Measurements from ENCODE around the gene KRTAP2-1. TPM values are rescaled to one million over a fixed set of nuclear protein-coding genes. Genes with fewer than 3 reads are reported as not detected.
"Not testable (repeated sequence)": the region's sequence is repeated elsewhere in the genome, so short reads cannot be mapped to it uniquely, and the experiment has no call there.

The KRTAP2-1 gene
- total and polyA plus RNA-seq, 2 experiments from 2014 or later: not detected

DNA sequence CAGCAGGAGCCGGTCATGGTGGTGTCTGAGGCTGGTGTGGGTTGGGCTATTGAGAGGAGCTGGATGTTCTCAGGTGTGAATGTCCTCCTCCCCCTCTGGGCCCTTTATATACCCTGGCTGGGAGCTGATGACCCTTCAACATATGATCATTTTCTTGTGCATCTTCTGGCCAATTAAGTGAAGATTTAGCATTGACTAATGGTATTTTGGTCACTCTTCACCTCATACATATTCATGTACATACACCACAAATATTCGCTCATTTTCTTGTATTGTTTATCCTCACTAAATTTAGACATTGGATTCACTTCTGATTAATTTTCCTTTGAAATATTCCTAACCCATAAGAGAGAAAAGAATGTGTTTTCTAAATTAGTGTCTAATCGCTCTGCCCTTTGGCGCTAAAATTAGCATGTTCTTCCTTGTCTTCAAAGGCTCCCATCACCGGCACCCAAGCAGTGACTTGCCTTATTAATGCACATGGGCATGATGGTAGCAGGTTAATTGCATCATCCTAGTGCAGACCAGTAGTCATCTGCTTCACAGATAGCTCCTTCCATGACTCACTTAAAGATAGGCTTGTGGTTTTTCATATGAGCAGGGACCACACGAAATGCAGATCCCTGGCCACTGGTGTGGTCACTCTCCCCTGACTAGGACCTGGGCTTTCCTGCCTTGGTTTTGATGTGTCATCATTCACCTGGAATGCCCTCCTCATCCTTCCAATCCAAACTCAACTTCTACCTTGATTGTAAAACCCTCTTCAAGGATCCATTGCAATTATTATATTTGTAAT, 18.9 kb upstream of the KRTAP2-1 start, which contains the start of gene KRTAP2-4 (continued):
- TF ChIP-seq, protein P1, sequence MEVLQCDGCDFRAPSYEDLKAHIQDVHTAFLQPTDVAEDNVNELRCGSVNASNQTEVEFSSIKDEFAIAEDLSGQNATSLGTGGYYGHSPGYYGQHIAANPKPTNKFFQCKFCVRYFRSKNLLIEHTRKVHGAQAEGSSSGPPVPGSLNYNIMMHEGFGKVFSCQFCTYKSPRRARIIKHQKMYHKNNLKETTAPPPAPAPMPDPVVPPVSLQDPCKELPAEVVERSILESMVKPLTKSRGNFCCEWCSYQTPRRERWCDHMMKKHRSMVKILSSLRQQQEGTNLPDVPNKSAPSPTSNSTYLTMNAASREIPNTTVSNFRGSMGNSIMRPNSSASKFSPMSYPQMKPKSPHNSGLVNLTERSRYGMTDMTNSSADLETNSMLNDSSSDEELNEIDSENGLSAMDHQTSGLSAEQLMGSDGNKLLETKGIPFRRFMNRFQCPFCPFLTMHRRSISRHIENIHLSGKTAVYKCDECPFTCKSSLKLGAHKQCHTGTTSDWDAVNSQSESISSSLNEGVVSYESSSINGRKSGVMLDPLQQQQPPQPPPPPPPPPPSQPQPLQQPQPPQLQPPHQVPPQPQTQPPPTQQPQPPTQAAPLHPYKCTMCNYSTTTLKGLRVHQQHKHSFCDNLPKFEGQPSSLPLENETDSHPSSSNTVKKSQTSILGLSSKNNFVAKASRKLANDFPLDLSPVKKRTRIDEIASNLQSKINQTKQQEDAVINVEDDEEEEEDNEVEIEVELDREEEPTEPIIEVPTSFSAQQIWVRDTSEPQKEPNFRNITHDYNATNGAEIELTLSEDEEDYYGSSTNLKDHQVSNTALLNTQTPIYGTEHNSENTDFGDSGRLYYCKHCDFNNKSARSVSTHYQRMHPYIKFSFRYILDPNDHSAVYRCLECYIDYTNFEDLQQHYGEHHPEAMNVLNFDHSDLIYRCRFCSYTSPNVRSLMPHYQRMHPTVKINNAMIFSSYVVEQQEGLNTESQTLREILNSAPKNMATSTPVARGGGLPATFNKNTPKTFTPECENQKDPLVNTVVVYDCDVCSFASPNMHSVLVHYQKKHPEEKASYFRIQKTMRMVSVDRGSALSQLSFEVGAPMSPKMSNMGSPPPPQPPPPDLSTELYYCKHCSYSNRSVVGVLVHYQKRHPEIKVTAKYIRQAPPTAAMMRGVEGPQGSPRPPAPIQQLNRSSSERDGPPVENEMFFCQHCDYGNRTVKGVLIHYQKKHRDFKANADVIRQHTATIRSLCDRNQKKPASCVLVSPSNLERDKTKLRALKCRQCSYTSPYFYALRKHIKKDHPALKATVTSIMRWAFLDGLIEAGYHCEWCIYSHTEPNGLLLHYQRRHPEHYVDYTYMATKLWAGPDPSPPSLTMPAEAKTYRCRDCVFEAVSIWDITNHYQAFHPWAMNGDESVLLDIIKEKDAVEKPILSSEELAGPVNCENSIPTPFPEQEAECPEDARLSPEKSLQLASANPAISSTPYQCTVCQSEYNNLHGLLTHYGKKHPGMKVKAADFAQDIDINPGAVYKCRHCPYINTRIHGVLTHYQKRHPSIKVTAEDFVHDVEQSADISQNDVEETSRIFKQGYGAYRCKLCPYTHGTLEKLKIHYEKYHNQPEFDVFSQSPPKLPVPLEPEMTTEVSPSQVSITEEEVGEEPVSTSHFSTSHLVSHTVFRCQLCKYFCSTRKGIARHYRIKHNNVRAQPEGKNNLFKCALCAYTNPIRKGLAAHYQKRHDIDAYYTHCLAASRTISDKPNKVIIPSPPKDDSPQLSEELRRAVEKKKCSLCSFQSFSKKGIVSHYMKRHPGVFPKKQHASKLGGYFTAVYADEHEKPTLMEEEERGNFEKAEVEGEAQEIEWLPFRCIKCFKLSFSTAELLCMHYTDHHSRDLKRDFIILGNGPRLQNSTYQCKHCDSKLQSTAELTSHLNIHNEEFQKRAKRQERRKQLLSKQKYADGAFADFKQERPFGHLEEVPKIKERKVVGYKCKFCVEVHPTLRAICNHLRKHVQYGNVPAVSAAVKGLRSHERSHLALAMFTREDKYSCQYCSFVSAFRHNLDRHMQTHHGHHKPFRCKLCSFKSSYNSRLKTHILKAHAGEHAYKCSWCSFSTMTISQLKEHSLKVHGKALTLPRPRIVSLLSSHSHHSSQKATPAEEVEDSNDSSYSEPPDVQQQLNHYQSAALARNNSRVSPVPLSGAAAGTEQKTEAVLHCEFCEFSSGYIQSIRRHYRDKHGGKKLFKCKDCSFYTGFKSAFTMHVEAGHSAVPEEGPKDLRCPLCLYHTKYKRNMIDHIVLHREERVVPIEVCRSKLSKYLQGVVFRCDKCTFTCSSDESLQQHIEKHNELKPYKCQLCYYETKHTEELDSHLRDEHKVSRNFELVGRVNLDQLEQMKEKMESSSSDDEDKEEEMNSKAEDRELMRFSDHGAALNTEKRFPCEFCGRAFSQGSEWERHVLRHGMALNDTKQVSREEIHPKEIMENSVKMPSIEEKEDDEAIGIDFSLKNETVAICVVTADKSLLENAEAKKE (CRISPR knock-in tag; IDR thresholded peaks at IDR 0.05): no peak
- TF ChIP-seq CTCF (conservative IDR thresholded peaks at IDR 0.05; ENCODE audit: low read depth in 2 of 2) (no peak), ZNF331 (CRISPR knock-in tag; IDR thresholded peaks at IDR 0.05; ENCODE audit: low read depth) (no peak)

- H3K27ac Mint-ChIP-seq; H2AFZ ChIP-seq; H3K4me3 Mint-ChIP-seq; H4K20me1 ChIP-seq (replicated peaks; ENCODE audit: insufficient read depth); H3K36me3 ChIP-seq (ENCODE audit: insufficient read depth); H3K9me2 ChIP-seq (ENCODE audit: insufficient read depth); H3K4me2 ChIP-seq; H3K4me3 ChIP-seq; H3K27me3 ChIP-seq (ENCODE audit: insufficient read depth); DNase-seq (ENCODE audit: low spot score); H3K4me1 Mint-ChIP-seq; H3K36me3 Mint-ChIP-seq (ENCODE audit: low read depth); H3K27ac ChIP-seq (ENCODE audit: low read depth); H3K79me2 ChIP-seq (replicated peaks; ENCODE audit: insufficient read depth); H3F3A ChIP-seq (replicated peaks; ENCODE audit: low read depth); H3K9me3 Mint-ChIP-seq; H3K4me1 ChIP-seq (ENCODE audit: insufficient read depth); H3K27me3 Mint-ChIP-seq (ENCODE audit: insufficient read depth, low read depth, poor library complexity): not testable (repeated sequence)
- ATAC-seq: peak; percentile 48
Observed at GRCh38 chr17:41065016-41065689, 18.0 kb upstream of the KRTAP2-1 start.

All from GM23338 (cell line).